Liver (tissue), 9 donors: ENCODE data around the gene MIPEP. TPM values are rescaled to one million over a fixed set of nuclear protein-coding genes. Genes with fewer than 3 reads are reported as not detected.

Experiments used
- DNase-seq: peaks from one replicate; pipeline ENCODE4 v3.0.0-alpha.2; 2017; ENCODE audit warnings: low spot score
- H3K27ac ChIP-seq, 2 donors: one replicate each; pipeline ENCODE4 v1.7.0; 2013; ENCODE audit warnings: inconsistent platforms in 2 of 2, low read length in 2 of 2, control low read depth in 1 of 2, low read depth in 1 of 2, mild to moderate bottlenecking in 1 of 2
- H3K27me3 ChIP-seq, 4 donors: one replicate each; pipeline versions ENCODE4 v1.6.1 to v1.7.0; 2013; ENCODE audit warnings: low read length in 3 of 4, inconsistent platforms in 1 of 4, mild to moderate bottlenecking in 1 of 4, moderate library complexity in 1 of 4; ENCODE audit not compliant: control insufficient read depth in 4 of 4, insufficient read depth in 4 of 4
- H3K36me3 ChIP-seq, 4 donors: one replicate each; pipeline versions ENCODE4 v1.6.1 to v1.7.0; 2013; ENCODE audit warnings: low read length in 3 of 4, mild to moderate bottlenecking in 3 of 4, low read depth in 1 of 4, moderate library complexity in 1 of 4; ENCODE audit not compliant: control insufficient read depth in 4 of 4, insufficient read depth in 3 of 4
- H3K4me1 ChIP-seq, 4 donors: one replicate each; pipeline versions ENCODE4 v1.6.1 to v1.7.0; 2013; ENCODE audit warnings: low read length in 3 of 4, mild to moderate bottlenecking in 3 of 4, moderate library complexity in 1 of 4; ENCODE audit not compliant: control insufficient read depth in 4 of 4, insufficient read depth in 4 of 4
- H3K4me3 ChIP-seq, 3 donors: one replicate each; pipeline versions ENCODE4 v1.6.1 to v1.7.0; 2013; ENCODE audit warnings: low read length in 3 of 3, control low read depth in 1 of 3, low read depth in 1 of 3, mild to moderate bottlenecking in 1 of 3
- H3K9ac ChIP-seq, 2 donors: one replicate each; pipeline ENCODE4 v1.7.0; 2013; ENCODE audit warnings: low read length in 2 of 2, mild to moderate bottlenecking in 2 of 2, moderate library complexity in 2 of 2, control low read depth in 1 of 2, low read depth in 1 of 2
- H3K9me3 ChIP-seq, 4 donors: one replicate each; pipeline versions ENCODE4 v1.6.1 to v1.7.0; 2013; ENCODE audit warnings: low read length in 3 of 4; ENCODE audit not compliant: control insufficient read depth in 4 of 4
- EGR1 ChIP-seq, 2 donors: IDR thresholded peaks; 2 replicates each; pipeline ENCODE4 v1.6.1; 2016 to 2018; ENCODE audit warnings: antibody characterized with exemption in 2 of 2, low read depth in 2 of 2
- FOXA1 ChIP-seq: IDR thresholded peaks from 2 replicates; pipeline ENCODE4 v1.6.1; 2016; ENCODE audit warnings: antibody characterized with exemption
- FOXA2 ChIP-seq: IDR thresholded peaks from 2 replicates; pipeline ENCODE4 v1.6.1; 2016; ENCODE audit warnings: antibody characterized with exemption
- GABPA ChIP-seq, 2 donors: IDR thresholded peaks in 1 of 2; conservative IDR thresholded peaks in 1 of 2; 2 replicates each; pipeline ENCODE4 v1.6.1; 2016; ENCODE audit warnings: antibody characterized with exemption in 2 of 2, mild to moderate bottlenecking in 1 of 2, moderate library complexity in 1 of 2
- HNF4A ChIP-seq, 2 donors: conservative IDR thresholded peaks; 2 replicates each; pipeline ENCODE4 v1.6.1; 2016; ENCODE audit warnings: antibody characterized with exemption in 2 of 2, mild to moderate bottlenecking in 2 of 2
- HNF4G ChIP-seq: IDR thresholded peaks from 2 replicates; pipeline ENCODE4 v1.6.1; 2016; ENCODE audit warnings: antibody characterized with exemption
- JUND ChIP-seq, 2 donors: IDR thresholded peaks; 2 replicates each; pipeline ENCODE4 v1.6.1; 2016; ENCODE audit warnings: antibody characterized with exemption in 2 of 2
- MAX ChIP-seq: IDR thresholded peaks from 2 replicates; pipeline ENCODE4 v1.6.1; 2016; ENCODE audit warnings: antibody characterized with exemption
- NR2F2 ChIP-seq: IDR thresholded peaks from 2 replicates; pipeline ENCODE4 v1.6.1; 2016; ENCODE audit warnings: antibody characterized with exemption
- RAD21 ChIP-seq, 2 donors: IDR thresholded peaks; 2 replicates each; pipeline ENCODE4 v1.6.1; 2016; ENCODE audit warnings: antibody characterized with exemption in 2 of 2, mild to moderate bottlenecking in 2 of 2
- REST ChIP-seq: IDR thresholded peaks from 2 replicates; pipeline ENCODE4 v1.6.1; 2016; ENCODE audit warnings: antibody characterized with exemption, mild to moderate bottlenecking
- RXRA ChIP-seq, 2 donors: IDR thresholded peaks; 2 replicates each; pipeline ENCODE4 v1.6.1; 2017 to 2018; ENCODE audit warnings: antibody characterized with exemption in 2 of 2, mild to moderate bottlenecking in 1 of 2
- SP1 ChIP-seq: IDR thresholded peaks from 2 replicates; pipeline ENCODE4 v1.6.1; 2018; ENCODE audit warnings: antibody characterized with exemption, mild to moderate bottlenecking
- TAF1 ChIP-seq: conservative IDR thresholded peaks from 2 replicates; pipeline ENCODE4 v1.6.1; 2016; ENCODE audit warnings: antibody characterized with exemption, mild to moderate bottlenecking
- YY1 ChIP-seq: IDR thresholded peaks from 2 replicates; pipeline ENCODE4 v1.6.1; 2016; ENCODE audit warnings: antibody characterized with exemption, mild to moderate bottlenecking
- WGBS: extraction: QIAGEN DNeasy Blood & Tissue Kit; methylation state at CpG from one replicate; pipeline ENCODE4 v1.1.7; 2013; 5-methylcytosine and 5-hydroxymethylcytosine counted together
- polyA plus RNA-seq, 2 donors: library from polyadenylated mRNA; stranded (reverse) in 1 of 2; unstranded in 1 of 2; fragments of 200-250 nt in 1 of 2; fragments of >200 nt in 1 of 2; fragmentation: Nextera tagmentation in 1 of 2; extraction: Ambion mirVana in 1 of 2; gene quantifications; one replicate each; pipeline versions ENCODE4 v1.2.1 to v1.2.3, GENCODE V29; 2013 to 2015
- total RNA-seq, 2 donors: library from RNA; depleted of rRNA; stranded (reverse); fragments of >200 nt; gene quantifications; one replicate each; pipeline ENCODE4 v1.2.3, GENCODE V29; 2014
- TF ChIP-seq, protein P1 (sequence below): IDR thresholded peaks from 2 replicates; pipeline ENCODE4 v1.6.1; 2016; ENCODE audit warnings: antibody characterized with exemption
- TF ChIP-seq, protein P2 (sequence below): fragments of 150-350 bp; IDR thresholded peaks from 2 replicates; pipeline ENCODE4 v1.5.1; 2017; ENCODE audit warnings: improper control_type of control experiment, low read depth, low read length; ENCODE audit not compliant: missing input control
- TF ChIP-seq, protein P3 (sequence below): IDR thresholded peaks from 2 replicates; pipeline ENCODE4 v1.6.1; 2016; ENCODE audit warnings: antibody characterized with exemption
- donor health status: healthy.
- donor health status: healthy.
- donor health status: healthy.
- donor health status: healthy.
- donor health status: healthy.

MIPEP gene
- total and polyA plus RNA-seq, 4 donors = 7.4 to 11.7 (median 10.2) TPM

- 97% methylated on average over 1 of the region's 1 CpG for WGBS
- Histone ChIP-seq H3K4me1 (no peaks in the 10 kb centered on the region), H3K4me3 (no peak overlapping the region), H3K9me3 (no peaks in the 10 kb centered on the region), H3K9ac (no peak overlapping the region), H3K36me3 (no peaks in the 10 kb centered on the region), H3K27ac (no peak overlapping the region), H3K27me3 (no peaks in the 10 kb centered on the region)
- DNase-seq = no peak
- TF ChIP-seq FOXA1 (no peak), JUND (IDR thresholded peaks at IDR 0.05) (no peak), GABPA (IDR thresholded peaks at IDR 0.05 in 1 of 2, conservative IDR thresholded peaks at IDR 0.05 in 1 of 2) (no peak), FOXA2 (no peak), MAX (no peak), NR2F2 (no peak), HNF4G (no peak), YY1 (no peak), RAD21 (IDR thresholded peaks at IDR 0.05) (no peak), EGR1 (IDR thresholded peaks at IDR 0.05; ENCODE audit: low read depth in 2 of 2) (no peak), TAF1 (no peak), HNF4A (conservative IDR thresholded peaks at IDR 0.05) (no peak), SP1 (no peak), REST (no peak), RXRA (IDR thresholded peaks at IDR 0.05) (no peak)
- TF ChIP-seq, protein P1, sequence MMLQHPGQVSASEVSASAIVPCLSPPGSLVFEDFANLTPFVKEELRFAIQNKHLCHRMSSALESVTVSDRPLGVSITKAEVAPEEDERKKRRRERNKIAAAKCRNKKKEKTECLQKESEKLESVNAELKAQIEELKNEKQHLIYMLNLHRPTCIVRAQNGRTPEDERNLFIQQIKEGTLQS = no peak
- TF ChIP-seq, protein P2, sequence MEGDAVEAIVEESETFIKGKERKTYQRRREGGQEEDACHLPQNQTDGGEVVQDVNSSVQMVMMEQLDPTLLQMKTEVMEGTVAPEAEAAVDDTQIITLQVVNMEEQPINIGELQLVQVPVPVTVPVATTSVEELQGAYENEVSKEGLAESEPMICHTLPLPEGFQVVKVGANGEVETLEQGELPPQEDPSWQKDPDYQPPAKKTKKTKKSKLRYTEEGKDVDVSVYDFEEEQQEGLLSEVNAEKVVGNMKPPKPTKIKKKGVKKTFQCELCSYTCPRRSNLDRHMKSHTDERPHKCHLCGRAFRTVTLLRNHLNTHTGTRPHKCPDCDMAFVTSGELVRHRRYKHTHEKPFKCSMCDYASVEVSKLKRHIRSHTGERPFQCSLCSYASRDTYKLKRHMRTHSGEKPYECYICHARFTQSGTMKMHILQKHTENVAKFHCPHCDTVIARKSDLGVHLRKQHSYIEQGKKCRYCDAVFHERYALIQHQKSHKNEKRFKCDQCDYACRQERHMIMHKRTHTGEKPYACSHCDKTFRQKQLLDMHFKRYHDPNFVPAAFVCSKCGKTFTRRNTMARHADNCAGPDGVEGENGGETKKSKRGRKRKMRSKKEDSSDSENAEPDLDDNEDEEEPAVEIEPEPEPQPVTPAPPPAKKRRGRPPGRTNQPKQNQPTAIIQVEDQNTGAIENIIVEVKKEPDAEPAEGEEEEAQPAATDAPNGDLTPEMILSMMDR = no peak
- TF ChIP-seq, protein P3, sequence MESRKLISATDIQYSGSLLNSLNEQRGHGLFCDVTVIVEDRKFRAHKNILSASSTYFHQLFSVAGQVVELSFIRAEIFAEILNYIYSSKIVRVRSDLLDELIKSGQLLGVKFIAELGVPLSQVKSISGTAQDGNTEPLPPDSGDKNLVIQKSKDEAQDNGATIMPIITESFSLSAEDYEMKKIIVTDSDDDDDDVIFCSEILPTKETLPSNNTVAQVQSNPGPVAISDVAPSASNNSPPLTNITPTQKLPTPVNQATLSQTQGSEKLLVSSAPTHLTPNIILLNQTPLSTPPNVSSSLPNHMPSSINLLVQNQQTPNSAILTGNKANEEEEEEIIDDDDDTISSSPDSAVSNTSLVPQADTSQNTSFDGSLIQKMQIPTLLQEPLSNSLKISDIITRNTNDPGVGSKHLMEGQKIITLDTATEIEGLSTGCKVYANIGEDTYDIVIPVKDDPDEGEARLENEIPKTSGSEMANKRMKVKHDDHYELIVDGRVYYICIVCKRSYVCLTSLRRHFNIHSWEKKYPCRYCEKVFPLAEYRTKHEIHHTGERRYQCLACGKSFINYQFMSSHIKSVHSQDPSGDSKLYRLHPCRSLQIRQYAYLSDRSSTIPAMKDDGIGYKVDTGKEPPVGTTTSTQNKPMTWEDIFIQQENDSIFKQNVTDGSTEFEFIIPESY = no peak
Observed at GRCh38 chr13:23792680-23793079, 96.5 kb downstream of the MIPEP start.
